Stimulated activated CD4-positive, alpha-beta T cell treated with anti-CD3 and anti-CD28 coated beads, Interleukin-4, amount 100 ng/mL, for 1 hour (primary cell): ENCODE measurements around the gene HSPE1.
"Not testable (repeated sequence)": the region's sequence is repeated elsewhere in the genome, so short reads cannot be mapped to it uniquely, and the experiment has no call there.

ENCODE experiments used
- DNase-seq: peaks from one replicate; pipeline ENCODE4 v3.0.0-alpha.2; 2020

The HSPE1 gene

DNA sequence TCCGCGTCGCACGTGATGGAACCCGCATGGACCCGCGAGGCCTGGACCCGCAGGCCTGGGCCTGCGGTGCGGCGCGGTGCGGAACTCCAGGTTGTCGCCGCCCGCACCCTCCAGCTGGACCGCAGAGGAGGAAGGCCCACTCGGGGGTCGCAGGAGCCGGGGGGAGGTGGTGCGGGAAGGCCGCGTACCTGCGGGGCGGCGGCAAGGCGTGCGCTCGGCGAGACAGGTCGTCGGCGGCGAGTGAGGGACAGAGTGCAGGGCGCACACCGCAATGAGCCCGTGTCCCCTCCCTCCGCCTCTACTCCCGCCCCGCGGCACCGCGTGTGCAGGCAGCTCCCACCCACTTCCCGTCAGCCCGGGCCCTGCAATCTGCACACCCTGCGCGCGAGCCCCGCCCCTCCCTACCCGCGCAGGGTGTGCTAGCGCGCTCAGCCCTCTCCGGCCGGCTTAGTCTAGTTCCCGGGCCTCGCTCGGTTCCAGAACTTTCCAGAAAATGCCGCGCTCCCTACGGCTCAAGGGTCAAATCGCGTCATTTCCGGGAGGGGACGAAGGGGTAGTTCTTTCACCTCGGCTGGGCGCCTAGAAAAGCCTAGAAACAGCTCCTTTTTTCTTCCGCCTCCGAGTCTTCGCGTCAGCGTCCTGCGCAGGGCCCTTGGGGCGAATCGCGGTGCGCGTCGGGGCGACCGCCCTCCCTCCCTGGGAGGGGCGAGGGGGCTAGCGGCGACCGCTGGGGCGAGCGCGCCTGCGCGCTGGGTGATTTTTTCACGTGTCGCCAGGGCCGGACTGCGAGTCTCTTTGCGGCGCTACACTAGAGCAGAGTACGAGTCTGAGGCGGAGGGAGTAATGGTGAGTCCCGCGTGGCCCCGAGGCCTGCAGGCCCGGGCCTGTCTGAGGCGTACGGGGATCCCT, at the start of gene HSPE1, which contains the start of gene HSPD1:
TSS of gene HSPE1 (plus strand) at position 786 of the 909 bp plus-strand sequence. CDS start at position 844, 58 bp downstream.
TSS of gene HSPD1 (minus strand) at position 247 of the 909 bp plus-strand sequence. CDS start 992 bp downstream, outside the sequence.
- DNase-seq: peak; percentile 97

DNA sequence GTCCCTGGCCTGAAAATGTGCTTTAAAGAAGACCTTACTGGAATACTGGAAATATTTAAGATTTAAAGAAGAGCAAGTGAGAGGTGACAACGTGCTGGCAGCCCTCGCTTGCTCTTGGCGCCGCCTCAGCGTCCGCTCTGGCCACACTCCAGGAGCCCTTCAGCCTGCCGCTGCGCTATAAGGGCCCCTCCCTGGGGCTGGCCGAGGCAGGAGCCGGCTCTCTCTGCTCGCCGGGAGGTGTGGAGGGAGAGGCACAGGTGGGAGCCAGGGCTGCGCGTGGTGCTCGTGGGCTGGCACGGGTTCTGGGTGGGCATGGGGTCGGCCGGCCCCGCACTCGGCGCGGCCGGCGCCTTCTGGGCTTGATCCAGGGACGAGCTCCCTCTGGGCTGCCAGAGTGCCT, 49.7 kb upstream of the HSPE1 start:
- DNase-seq: no peak

GRCh38 chr2:197450935-197451358, 49.2 kb upstream of the HSPE1 start:
- DNase-seq: not testable (repeated sequence)

DNA sequence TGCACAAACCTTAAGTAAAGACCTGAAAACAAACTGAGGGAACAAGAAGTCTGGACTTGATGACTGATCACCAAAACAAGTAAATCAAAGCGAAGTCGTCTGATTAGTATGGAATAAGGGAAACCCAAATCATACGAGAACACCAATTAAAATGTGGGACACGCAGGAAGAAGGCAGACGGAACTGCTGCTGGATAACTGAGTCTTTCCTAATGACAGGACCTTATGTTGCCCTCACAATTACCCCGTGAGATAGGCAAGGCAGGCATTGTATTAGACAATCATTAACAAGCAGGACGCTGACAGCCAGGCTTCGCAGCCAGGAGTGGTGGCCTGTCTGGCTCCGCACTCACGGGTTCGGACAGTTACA, 47.4 kb upstream of the HSPE1 start:
- no peak for DNase-seq

DNA sequence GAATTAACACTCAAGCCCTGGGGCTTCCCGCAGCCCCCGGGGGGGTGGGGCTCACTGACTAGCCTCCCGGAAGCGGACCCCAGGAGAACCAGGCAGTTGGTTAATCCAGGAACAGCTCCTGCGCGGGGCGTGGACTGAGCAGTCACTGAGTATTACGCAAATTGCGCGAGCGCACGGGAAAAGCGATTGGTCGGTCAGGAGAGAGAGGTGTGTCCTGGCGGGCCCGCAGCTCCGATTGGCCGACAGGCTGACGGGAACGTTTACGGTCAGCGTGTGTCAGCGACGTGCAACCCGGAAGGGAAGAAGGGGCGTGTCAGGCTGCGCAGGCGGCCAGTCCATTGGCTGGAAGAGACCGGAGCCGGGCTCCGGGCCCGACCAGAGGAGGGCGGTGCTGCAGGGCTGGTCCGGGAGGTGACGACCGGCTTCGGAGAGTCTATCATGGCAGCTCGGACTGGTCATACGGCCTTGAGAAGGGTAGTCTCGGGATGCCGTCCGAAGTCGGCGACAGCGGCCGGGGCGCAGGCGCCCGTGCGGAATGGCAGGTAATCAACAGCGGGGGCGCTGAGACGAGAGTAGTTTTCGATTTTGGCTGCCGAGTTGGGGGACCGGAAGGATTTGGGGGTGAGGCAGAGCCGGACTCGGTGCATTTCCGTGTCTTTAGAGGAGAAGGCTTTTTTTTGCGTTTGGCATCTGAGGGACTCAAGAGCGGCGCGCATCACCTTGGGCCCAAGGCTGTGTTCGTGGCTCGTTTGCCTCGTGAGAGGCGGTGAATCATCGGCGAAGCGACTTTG, 46.9 kb upstream of the HSPE1 start, which contains the start of gene COQ10B:
TSS of gene COQ10B (plus strand) at position 430 of the 791 bp plus-strand sequence. CDS start at position 439, 9 bp downstream.
- peak; percentile 96 for DNase-seq

GRCh38 chr2:197453914-197454398, 46.2 kb upstream of the HSPE1 start:
- no peak for DNase-seq

DNA sequence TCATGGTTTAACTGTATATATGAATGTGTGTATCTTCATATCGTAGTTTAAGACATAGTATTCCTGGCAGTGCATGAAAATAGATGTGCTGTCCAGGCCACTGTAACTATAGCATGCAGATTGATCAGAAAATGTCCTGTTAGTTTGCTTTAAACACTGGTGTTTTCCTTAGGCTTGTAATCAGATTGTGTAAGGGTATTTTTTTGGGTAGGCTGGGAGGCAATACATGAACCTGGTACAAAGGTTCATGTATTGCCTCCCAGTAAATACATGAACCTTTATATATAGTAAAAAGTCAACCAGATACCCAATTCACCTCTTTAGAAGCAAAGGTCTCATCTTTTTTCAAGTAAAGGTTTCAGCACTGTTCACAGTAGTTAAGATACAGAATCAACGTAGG, 45.3 kb upstream of the HSPE1 start:
- DNase-seq: no peak

- DNase-seq: no peak
These were observed 44.8 kb upstream of the HSPE1 start for GRCh38 chr2:197455428-197455827.

GRCh38 chr2:197460649-197461048, 39.5 kb upstream of the HSPE1 start:
- no peak for DNase-seq

GRCh38 chr2:197461057-197461456, 39.1 kb upstream of the HSPE1 start:
- no peak for DNase-seq

DNA sequence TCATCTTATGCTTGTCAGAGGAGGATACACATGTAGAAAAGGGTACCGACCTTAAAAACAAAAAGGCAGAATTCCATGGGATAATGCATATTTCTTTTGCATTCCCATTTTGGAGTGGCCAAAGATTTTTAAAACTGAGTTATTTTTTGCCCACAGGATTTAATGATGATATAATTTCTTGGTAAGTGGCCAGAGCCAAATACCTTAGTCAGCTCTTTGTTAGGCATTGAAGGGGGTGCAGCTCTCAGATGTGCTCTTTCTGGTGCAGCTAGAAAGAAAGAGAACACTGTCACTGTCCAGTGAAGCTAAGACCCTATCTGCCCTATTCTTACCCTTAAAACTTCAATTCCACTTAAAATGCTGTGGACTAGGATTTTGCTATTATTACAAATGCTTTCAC, 36.0 kb upstream of the HSPE1 start:
- no peak for DNase-seq

GRCh38 chr2:197472166-197472565, 28.0 kb upstream of the HSPE1 start:
- DNase-seq: no peak

- DNase-seq: no peak
These were observed 22.4 kb upstream of the HSPE1 start for GRCh38 chr2:197477797-197478196.

GRCh38 chr2:197480165-197481036, 19.8 kb upstream of the HSPE1 start:
- no peak for DNase-seq

- DNase-seq: not testable (repeated sequence)
These were observed 15.9 kb upstream of the HSPE1 start for GRCh38 chr2:197484248-197484647.

DNA sequence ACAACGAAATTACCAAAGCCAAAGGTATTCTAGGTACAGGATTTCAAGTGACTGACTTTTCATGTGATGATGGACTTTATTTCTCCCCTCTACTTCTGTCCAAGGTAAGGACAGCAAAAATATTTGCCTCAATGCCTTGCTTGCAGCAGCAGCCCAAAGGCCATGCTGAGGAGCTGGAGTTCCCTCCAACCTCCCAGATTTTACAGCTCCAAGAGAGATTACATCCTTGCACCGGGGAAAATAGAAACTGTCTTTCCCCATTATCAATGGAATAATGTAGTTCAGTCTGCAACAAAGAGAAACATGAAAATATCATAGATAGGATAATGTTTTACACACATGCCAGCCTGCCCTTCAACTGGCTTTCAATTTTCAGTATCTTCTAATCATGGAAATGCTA, 14.0 kb upstream of the HSPE1 start:
- DNase-seq: no peak

- DNase-seq: no peak
These were observed 12.8 kb upstream of the HSPE1 start for GRCh38 chr2:197487385-197487784.

DNA sequence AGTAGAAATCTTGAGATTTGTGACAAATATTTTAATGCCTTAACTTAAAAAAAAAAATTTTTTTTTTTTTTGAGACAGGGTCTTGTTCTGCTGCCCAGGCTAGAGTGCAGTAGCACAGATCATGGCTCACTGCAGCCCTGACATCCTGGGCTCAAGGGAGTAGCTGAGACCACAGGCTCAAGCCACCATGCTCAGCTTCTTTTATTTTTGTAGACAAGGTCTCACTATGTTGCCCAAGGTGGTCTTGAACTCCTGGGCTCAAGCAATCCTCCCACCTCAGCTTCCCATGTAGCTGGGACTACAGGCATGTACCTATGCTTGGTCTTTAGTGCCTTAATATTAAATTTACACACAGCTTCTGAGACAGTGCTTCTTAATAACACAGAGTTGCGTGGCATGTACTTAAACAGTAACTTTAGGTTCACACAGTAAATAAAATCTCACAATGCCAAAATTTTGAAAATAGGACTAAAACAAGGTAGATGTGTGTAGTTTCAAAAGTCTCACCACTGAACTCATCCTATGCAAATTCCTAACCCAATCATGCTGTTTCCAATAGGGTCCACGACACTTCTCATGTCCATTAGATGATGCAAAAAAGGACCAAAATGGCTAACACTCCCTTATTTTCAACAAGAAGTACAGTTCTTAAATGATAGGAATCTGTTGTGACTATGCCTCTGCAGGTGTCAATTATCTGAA, 4.6 kb upstream of the HSPE1 start:
- DNase-seq: no peak

- no peak for DNase-seq
These were observed 3.5 kb upstream of the HSPE1 start for GRCh38 chr2:197496695-197497094.

DNA sequence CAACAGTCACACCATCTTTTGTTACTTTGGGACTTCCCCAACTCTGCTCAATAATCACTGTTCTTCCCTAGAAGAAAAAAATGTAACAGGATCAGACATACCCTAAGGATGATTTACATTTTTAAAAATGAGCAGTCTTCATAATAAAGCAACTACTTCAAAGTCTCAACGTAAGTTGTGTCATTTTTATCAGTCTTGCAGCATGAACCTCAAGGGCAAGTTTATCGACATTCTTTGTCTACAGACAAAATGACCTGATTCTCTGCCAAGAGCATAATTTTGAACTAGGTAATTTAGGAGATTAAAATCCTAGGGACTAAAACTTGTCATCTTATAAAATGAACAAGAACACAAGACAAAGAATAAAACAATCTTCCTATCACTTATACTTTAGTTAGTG, 2.9 kb upstream of the HSPE1 start:
- DNase-seq: no peak

DNA sequence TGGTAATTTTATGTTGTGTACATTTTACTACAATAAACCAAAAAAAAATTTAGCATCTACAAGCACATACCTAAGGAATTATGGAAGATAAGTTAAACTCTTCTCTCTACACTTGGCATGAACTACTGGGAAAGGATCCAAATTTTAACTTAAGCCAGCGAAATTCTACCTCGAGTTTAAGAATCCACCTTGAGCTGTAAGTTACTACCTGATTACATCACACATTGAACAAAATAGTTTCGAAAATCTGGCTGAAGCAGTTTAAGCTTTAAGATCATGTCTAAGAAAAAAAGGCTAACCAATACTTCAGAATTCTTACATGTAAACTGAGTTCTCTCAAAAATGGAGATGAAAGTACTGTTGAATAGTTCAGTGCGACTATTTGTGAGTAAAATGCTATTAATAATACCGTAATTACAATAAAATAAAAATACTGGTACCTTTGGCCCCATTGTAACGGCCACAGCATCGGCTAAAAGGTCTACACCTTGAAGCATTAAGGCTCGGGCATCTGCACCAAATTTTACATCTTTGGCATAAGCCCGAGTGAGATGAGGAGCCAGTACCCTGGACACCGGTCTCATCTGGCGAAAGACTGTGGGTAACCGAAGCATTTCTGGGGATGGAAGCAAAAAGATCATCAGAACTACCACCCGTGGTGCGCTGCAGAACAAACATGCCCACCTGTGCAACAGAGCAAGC, 1.8 kb upstream of the HSPE1 start:
- no peak for DNase-seq
